Ishikawa (cell line): ENCODE measurements around the gene HS6ST2.

Experiments used
- FOXM1 ChIP-seq: IDR thresholded peaks from 2 replicates; pipeline ENCODE4 v1.6.1; 2012; ENCODE audit warnings: low read depth, borderline replicate concordance
- TEAD4 ChIP-seq: IDR thresholded peaks from 2 replicates; pipeline ENCODE4 v1.6.1; 2012

DNA sequence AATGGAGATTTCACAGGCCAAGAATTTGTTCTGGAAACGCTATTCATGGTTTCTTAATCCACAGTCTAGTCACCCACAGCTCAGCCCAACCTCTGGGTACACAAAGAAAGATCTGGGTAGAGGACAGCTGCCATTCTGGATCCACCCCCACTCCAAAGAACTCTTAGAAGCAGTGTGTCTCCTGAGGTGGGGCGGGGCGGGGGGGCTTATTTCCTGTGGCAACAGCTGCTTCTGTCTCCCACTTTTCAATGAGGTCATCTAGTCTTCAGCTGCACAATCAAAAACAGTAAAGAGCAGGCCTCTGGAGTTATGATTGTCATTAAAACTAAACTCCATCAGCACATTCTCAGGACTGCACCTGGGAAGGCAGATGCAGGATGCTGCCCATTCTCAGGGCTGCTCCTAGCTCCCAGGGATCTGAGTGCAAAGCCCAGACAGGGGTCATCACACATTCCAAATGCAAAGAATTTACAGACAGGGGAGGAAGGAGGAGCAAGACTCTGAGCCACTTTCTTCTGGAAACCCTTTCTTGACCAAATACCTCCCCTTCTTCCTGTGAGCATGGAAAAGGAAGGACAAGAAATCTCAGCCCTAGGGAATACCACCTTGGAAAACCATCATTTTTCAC, 207.3 kb downstream of the HS6ST2 start:
- TF ChIP-seq TEAD4 (no peak), FOXM1 (no peak)
